SIG-M5 treated with dmso at 0.1 percent for 504 hours (cell line): ENCODE measurements around the gene ARHGEF19.

ENCODE experiments used
- DNase-seq: peaks from one replicate; lab custom pipeline; 2025; ENCODE audit not compliant: unreplicated experiment; lab: John Stamatoyannopoulos, UW

The ARHGEF19 gene

DNA sequence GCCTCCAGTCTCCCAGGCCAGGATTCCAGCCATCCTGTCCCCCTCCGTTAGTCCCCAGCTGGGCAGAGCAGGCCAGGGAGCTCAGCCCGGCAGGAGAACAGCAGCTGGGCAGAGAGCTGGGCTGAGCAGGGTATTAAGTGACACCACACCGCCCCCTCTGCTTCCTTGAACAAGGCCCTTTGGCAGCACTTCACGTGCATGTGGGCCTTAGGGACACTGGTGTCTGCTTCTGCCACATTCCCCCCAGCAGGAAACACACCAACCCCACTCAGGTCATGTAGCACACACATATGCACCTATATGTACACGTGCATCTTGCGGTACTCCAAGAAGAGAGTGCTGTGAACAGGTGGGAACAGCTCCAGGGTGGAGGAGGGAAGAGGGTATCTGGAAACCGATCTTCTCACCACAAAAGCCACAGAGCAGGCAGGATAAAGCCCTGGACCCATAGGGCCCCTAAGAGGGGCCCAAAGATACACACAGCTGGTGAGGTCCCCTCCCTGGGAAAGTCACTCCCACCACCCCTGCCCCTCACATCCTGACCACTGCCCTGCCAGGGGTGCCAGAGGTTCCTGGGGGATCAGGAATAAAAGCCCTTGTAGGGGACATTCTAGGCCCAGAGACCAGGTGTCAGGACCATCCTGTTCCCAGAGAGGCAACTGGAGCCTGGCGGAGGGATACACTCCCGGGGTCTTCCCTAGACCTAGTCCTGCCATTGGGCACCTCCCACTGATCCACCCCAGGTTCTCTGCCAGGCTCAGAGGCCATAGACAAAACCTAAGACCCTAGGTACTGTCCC, 61.1 kb downstream of the ARHGEF19 start:
- no peak for DNase-seq

DNA sequence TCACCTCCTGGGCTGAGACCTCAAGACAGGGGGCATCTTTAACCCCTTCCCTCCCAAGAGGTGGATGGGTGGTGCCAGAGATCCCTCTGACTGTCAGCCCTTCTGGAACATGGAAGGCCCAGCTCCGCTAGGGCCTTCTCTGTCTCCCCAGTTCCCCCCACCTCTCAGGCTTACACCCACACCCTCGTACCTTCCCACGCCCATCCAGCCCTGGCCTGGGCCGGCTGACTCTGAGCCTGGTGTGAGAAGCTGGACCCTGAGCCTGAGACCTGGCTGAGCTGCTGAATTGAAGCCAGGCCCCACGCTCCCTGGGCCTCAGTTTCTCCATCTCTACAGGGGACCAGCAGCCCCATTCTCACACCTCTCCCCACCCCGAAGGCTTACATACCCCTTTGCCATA, 61.9 kb downstream of the ARHGEF19 start:
- DNase-seq, result no peak

DNA sequence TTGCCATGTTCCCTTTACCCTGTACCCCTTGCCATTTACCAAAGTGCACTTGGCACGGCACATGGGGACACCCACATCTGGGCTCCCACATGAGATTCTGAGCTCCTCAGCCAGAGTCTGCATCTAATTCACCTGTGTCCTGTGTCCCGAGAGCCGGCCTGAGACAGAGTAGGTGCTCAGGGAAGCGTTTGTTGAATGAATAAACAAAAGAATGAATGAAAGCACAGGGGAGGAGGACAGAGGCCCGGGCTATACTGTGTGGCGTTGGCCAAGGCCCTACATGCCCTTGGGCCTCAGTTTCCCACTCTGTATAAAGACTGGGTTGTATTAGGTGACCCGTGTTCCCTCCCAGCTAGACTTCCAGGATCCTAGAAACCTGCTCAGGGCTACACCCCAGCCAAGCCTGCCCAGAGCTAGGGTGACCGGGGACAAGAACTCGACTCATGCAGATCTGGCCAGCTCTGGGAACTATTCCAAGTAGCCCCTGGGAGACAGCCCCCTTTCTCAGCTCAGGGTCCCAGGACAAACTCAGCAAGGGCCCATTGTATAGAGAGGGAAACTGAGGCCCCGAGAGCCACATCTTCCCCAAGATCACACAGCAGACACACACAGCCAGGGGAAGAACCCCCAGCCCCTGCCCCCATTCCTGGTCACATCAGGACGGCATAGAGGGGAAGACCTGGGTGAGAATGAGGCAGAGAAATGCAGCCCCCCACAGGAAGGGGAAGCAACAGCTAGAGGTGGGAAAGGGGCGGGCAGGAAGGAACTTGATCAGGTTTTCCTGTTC, 62.6 kb downstream of the ARHGEF19 start:
- no peak for DNase-seq

DNA sequence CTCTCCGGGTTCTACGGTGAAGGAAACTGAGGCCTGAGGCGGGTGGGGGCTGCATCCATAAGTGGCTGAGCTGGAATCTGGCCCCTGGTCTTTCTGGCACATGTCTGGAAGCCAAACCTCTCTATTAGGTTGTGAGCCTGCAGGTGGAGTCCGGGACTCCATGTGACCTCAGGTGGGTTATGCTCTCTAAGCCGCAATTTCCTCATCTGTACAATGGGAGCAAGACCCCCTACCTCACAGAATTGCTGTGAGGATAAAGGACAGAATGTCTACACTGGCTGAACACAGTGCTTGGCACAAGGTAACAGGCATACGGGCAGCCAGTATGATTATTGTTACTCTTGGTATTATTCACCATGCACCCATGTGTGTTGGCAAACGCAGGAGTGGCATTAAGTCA, 63.3 kb downstream of the ARHGEF19 start:
- DNase-seq, result no peak

DNA sequence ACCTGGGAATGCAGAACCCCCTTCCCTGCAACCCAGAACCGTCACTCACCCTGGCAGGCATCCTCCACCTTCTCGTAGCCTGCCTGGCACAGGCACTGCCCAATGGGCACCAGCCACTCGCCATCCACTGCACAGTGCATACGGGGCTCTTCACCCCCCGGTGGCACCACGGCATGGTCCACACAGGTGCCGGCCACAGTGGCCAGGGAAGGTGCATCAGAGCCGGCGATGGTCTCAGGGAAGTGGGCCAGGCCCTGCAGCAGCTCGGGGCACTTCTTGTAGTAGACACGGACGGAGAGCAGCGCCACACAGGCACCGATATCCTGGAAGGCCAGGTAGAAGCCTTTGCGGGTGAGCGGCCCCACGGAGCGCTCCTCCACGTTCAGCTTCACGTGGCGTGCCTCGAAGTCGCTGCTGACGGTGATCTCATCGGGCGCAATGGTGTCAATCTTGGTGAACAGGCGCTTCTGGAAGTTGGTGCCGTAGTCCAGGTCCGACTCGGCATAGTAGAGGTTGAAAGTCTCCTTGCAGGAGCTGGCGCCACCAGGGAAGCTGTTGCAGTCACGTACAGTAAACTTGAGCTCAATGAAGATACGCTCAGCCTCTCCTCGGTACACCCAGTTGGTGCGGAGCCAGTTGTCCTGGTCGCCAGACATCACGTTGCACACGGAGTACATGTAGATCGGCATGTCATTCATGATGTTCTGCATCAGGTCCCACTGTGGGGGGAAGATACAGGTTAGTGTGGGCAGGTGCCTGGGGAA, 63.9 kb downstream of the ARHGEF19 start:
- DNase-seq, result no peak
